Measurements from ENCODE around the gene PSRC1. TPM values are rescaled to one million over a fixed set of nuclear protein-coding genes. Genes with fewer than 3 reads are reported as not detected.

The PSRC1 gene
- polyA plus RNA-seq, 3 donors = 20.4 to 27.5 (median 24.0) TPM

- no peak for DNase-seq (ENCODE audit: low read depth in 3 of 3, low spot score in 2 of 3)
Observed at GRCh38 chr1:109249654-109250401, 33.1 kb downstream of the PSRC1 start.

- DNase-seq (ENCODE audit: low read depth in 3 of 3, low spot score in 2 of 3) = peak in 1 of 3 donors; percentile 57
Observed at GRCh38 chr1:109248797-109249629, 33.9 kb downstream of the PSRC1 start, which contains the start of gene CELSR2. TSS of gene CELSR2 (plus strand) at chr1:109249539. CDS start at chr1:109250080, 541 bp downstream.

GRCh38 chr1:109248444-109248796, 34.5 kb downstream of the PSRC1 start:
- DNase-seq (ENCODE audit: low read depth in 3 of 3, low spot score in 2 of 3) = no peak

DNA sequence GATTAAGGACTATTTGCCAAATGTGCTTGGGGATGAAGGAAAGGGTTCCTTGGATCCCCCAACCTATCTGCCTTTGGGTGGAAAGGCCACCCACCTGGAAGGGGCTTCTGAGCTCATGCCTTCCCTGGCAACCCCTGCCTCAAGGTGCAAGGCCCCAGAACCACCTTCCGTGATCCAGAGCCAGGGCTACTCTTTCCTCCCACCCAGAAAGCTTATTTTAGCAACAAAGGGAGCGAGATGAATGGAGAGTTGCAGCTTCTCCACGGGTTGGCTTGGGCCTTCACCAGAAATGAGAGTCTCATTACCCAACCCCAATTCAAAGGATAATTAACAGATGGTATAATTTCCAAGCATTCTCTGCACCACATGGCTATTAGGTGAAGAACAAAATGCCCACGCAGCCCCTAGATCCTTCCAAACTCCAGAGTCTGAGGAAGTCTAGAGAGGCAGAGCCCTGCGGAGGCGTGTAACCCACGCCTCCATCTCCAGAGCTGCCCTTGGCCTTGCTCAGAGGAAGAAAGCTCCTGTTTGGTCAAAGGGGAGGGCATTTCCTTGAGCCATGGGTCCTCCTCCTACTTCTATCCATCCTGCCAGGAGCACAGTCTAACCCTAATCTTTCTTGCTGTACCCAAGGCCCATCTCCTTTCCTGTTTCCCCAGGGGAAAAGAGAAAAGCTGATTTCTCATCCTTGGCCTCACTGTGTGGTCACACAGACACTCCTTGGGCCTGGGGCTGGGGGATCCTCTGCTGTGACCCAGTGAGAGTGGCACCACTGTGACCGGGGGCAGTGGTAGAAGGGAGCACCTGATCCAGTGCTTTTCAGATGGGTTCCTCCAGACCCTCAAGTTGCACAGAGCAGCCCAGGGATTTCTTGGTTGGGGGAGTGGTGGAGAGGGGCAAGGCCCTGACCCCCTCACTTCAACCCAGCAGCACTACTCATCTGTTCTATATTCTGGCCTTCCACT, 35.3 kb downstream of the PSRC1 start:
- DNase-seq (ENCODE audit: low read depth in 3 of 3, low spot score in 2 of 3) = no peak

DNA sequence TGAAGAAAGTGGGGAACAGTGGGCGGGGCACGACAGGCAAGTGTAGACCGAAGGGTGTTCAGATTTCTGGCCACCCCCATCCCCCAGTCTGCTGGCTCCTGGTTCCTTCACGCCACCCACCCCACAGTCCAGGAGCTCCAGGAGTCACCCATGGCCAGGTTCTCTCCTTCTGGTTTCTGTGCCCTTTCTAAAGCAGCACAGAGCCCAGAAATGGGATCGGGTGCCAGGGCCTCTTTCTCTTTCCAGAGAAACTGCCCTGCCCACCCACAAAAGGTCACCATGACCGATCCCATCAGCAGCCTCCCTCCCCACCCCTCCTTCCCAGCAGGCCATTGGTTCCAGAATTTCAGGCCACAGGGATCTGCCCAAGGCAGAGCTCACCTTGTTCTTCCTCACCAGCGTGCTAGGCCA, 36.8 kb downstream of the PSRC1 start:
- no peak for DNase-seq (ENCODE audit: low read depth in 3 of 3, low spot score in 2 of 3)

GRCh38 chr1:109243860-109244552, 38.9 kb downstream of the PSRC1 start:
- no peak for DNase-seq (ENCODE audit: low read depth in 3 of 3, low spot score in 2 of 3)

GRCh38 chr1:109243221-109243620, 39.7 kb downstream of the PSRC1 start:
- no peak for DNase-seq (ENCODE audit: low read depth in 3 of 3, low spot score in 2 of 3)

DNA sequence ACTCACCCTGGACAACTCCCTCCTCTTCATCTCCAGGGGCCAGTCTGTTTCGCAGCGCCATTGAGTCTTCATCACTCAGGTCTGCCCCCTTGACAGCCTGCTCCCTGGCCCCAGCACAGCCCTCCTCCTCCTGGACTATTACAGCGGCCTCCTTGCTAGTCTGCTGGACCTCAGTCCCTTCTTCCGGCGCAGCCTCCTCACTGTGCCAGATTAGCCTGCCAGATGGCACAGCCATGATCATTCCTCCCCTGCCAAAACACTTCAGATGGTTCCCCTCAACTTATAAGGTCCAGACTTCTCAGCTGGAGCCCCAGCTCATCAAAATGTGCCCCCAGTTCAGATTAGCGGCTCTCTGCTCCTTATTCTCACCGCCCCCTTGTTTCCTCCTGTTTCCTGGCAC, 40.6 kb downstream of the PSRC1 start:
- no peak for DNase-seq (ENCODE audit: low read depth in 3 of 3, low spot score in 2 of 3)

GRCh38 chr1:109241841-109242345, 41.1 kb downstream of the PSRC1 start:
- no peak for DNase-seq (ENCODE audit: low read depth in 3 of 3, low spot score in 2 of 3)

DNA sequence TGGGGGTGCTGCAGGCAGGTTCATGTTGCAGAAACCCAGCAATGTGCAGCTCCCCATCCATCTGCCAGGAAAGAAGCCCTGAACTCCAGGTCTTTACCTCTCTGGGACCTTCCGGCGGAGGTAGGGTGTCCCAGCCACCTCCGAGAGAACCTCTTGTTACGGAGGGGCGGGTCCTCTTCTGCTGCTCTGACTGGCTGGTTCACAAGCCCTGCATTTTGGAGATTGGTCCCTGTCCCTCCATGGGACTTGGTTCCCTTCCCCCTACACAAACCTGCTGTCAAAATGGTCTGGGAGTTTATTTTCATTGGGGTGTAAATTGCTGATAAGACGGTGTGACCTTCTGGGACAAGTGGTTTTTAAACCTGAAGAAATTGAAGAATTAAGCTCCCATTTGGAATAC, 41.6 kb downstream of the PSRC1 start:
- no peak for DNase-seq (ENCODE audit: low read depth in 3 of 3, low spot score in 2 of 3)

GRCh38 chr1:109240158-109241152, 42.5 kb downstream of the PSRC1 start:
- DNase-seq (ENCODE audit: low read depth in 3 of 3, low spot score in 2 of 3) = no peak

DNA sequence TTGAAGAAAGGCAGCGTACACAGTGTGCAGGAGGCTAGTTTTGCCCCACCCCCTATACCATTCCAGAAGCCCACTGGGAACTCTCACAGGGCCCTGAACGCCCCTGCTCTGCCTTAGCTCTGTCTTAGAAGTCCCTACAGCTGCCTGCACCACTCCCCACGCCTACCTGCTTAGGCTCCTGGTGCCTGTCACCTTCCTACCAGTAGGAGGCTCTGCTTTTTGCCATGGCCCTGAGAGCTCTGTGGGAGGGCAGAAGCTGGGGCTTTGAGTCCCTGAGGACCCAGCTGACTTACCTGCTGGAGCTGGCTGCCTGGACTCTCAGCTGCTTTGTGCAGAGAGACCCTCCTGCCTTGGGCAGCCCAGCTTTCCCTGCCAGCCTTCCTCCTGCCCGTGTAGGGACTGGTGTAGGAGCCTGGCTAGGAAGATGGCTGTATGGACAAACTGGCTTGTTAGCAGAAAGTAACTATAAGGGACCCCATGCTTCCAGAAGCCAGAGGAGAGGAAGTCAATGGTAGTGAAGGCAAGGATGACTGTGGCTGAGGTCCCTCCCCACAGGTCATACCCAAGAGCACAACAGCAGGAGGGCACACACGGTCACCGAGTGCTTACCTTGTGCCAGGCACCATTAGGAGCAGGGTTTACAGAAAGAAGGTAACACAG, 43.4 kb downstream of the PSRC1 start:
- DNase-seq (ENCODE audit: low read depth in 3 of 3, low spot score in 2 of 3) = no peak

- no peak for DNase-seq (ENCODE audit: low read depth in 3 of 3, low spot score in 2 of 3)
Observed at GRCh38 chr1:109239047-109239408, 43.9 kb downstream of the PSRC1 start.

- DNase-seq (ENCODE audit: low read depth in 3 of 3, low spot score in 2 of 3) = no peak
Observed at GRCh38 chr1:109238382-109238781, 44.6 kb downstream of the PSRC1 start.

DNA sequence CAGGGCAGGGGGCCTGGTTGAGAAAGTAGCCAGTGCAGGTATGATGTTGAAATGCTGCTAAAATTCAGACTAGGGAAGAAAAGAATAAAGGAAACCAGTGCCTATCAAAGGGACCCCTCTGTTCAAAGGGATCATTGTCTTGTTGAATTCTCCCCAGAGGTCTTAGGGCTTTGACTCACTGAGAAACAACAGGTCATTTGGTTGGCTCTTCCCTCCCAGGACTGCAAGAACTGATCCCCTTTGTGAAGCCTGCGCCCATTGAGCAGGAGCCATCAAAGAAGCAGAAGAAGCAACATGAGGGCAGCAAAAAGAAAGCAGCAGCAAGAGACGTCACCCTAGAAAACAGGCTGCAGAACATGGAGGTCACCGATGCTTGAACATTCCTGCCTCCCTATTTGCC, 45.4 kb downstream of the PSRC1 start:
- DNase-seq (ENCODE audit: low read depth in 3 of 3, low spot score in 2 of 3) = no peak

DNA sequence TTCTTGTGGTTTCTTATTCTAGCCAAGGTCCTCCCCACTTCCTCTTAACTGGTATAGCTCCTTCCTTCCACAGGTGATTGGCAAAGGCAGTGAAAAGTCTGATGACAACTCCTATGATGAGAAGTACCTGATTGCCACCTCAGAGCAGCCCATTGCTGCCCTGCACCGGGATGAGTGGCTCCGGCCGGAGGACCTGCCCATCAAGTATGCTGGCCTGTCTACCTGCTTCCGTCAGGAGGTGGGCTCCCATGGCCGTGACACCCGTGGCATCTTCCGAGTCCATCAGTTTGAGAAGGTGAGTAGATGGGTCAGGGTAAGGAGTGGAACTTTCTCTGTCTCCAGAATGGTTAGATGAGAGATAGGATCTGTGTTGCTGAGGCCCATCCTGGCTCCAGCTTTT, 47.8 kb downstream of the PSRC1 start:
- DNase-seq (ENCODE audit: low read depth in 3 of 3, low spot score in 2 of 3) = no peak

GRCh38 chr1:109231066-109231465, 51.9 kb downstream of the PSRC1 start:
- no peak for DNase-seq (ENCODE audit: low read depth in 3 of 3, low spot score in 2 of 3)

Measured in right renal cortex interstitium (tissue), 3 donors.